K562 (cell line): ENCODE data around the gene RGS14. TPM values are rescaled to one million over a fixed set of nuclear protein-coding genes. Genes with fewer than 3 reads are reported as not detected.

Source experiments
- ASH1L ChIP-seq: fragments of 450-650 bp; IDR thresholded peaks from 2 replicates; pipeline ENCODE4 v1.6.1; 2018; ENCODE audit warnings: borderline replicate concordance, mild to moderate bottlenecking, low read depth; ENCODE audit not compliant: partially characterized antibody
- CCNT2 ChIP-seq: IDR thresholded peaks from 2 replicates; pipeline ENCODE4 v1.6.1; 2011; ENCODE audit warnings: borderline replicate concordance, low read depth, mild to moderate bottlenecking, moderate library complexity, mixed read lengths, low read length; ENCODE audit not compliant: insufficient read length; ENCODE audit errors: extremely low read depth
- HMGN3 ChIP-seq: IDR thresholded peaks from 2 replicates; pipeline ENCODE4 v1.6.1; 2011; ENCODE audit warnings: borderline replicate concordance, low read depth, mild to moderate bottlenecking, mixed read lengths, low read length; ENCODE audit not compliant: insufficient read length; ENCODE audit errors: extremely low read depth
- IRF2 ChIP-seq: sonication (generic); formaldehyde crosslinking; IDR thresholded peaks from 2 replicates; pipeline ENCODE4 v1.8.1; 2022; ENCODE audit warnings: mild to moderate bottlenecking, missing genetic modification reagents
- JUND ChIP-seq, 2 experiments: IDR thresholded peaks; 2 replicates in 1 of 2; 3 replicates in 1 of 2; pipeline ENCODE4 v1.6.1; 2011; ENCODE audit warnings: borderline replicate concordance in 2 of 2, low read depth in 2 of 2, low read length in 2 of 2, improper control_type of control experiment in 1 of 2, missing biosample characterization in 1 of 2, missing genetic modification characterization in 1 of 2, missing genetic modification reagents in 1 of 2
- MXI1 ChIP-seq: IDR thresholded peaks from 2 replicates; pipeline ENCODE4 v1.6.1; 2011; ENCODE audit warnings: low read depth, mild to moderate bottlenecking, improper control_type of control experiment, low read length
- NBN ChIP-seq: fragments of 450-650 bp; IDR thresholded peaks from 2 replicates; pipeline ENCODE4 v1.6.1; 2016; ENCODE audit warnings: low read depth, mild to moderate bottlenecking
- NFIC ChIP-seq: fragments of 450-650 bp; IDR thresholded peaks from 2 replicates; pipeline ENCODE4 v1.6.1; 2017; ENCODE audit warnings: mild to moderate bottlenecking, inconsistent platforms
- POLR2AphosphoS2 ChIP-seq: IDR thresholded peaks from 2 replicates; pipeline ENCODE4 v1.6.1; 2012; ENCODE audit warnings: low read length, improper control_type of control experiment
- RB1 ChIP-seq: fragments of 450-650 bp; IDR thresholded peaks from 2 replicates; pipeline ENCODE4 v1.6.1; 2017; ENCODE audit warnings: low read depth, mild to moderate bottlenecking
- SIN3A ChIP-seq, 2 experiments: fragments of 150-350 bp in 1 of 2; IDR thresholded peaks; 2 replicates each; pipeline ENCODE4 v1.6.1; 2011 to 2016; ENCODE audit warnings: borderline replicate concordance in 2 of 2, low read depth in 2 of 2, low read length in 2 of 2, mild to moderate bottlenecking in 2 of 2, moderate library complexity in 2 of 2; ENCODE audit not compliant: control insufficient read depth in 1 of 2
- SMAD4 ChIP-seq: fragments of 250-450 bp; sonication (Bioruptor Pico); conservative IDR thresholded peaks from 2 replicates; pipeline ENCODE4 v1.8.0; 2021; ENCODE audit warnings: inconsistent platforms, mild to moderate bottlenecking, moderate library complexity
- SP1 ChIP-seq: sonication (generic); formaldehyde crosslinking; IDR thresholded peaks from 2 replicates; pipeline ENCODE4 v1.8.1; 2022; ENCODE audit warnings: mild to moderate bottlenecking, missing genetic modification reagents
- SREBF2 ChIP-seq: sonication (generic); formaldehyde crosslinking; IDR thresholded peaks from 2 replicates; pipeline ENCODE4 v1.4.0; 2020; ENCODE audit warnings: mild to moderate bottlenecking, missing genetic modification reagents
- XRCC5 ChIP-seq: fragments of 200-400 bp; formaldehyde crosslinking; IDR thresholded peaks from 2 replicates; pipeline ENCODE4 v1.6.1; 2017; ENCODE audit warnings: low read depth, mild to moderate bottlenecking, low read length
- YY1 ChIP-seq, 3 experiments: IDR thresholded peaks; 2 replicates each; pipeline ENCODE4 v1.6.1; 2011; ENCODE audit warnings: low read length in 2 of 3, mild to moderate bottlenecking in 2 of 3, moderate library complexity in 2 of 3, borderline replicate concordance in 1 of 3, control low read depth in 1 of 3, low read depth in 1 of 3; ENCODE audit not compliant: insufficient read depth in 3 of 3, insufficient replicate concordance in 2 of 3, control insufficient read depth in 1 of 3, insufficient read length in 1 of 3; ENCODE audit errors: extremely low read depth in 1 of 3
- ZNF175 ChIP-seq: fragments of 200-800 bp; sonication (Bioruptor generic); IDR thresholded peaks from 2 replicates; pipeline ENCODE4 v1.6.1; 2016; ENCODE audit warnings: low read depth, mild to moderate bottlenecking, missing genetic modification characterization, missing compliant biosample characterization
- ZNF212 ChIP-seq: fragments of 450-650 bp; formaldehyde crosslinking; IDR thresholded peaks from 2 replicates; pipeline ENCODE4 v1.4.0; 2020; ENCODE audit warnings: mild to moderate bottlenecking
- polyA plus RNA-seq, 8 experiments: library from polyadenylated mRNA; depleted of rRNA in 4 of 8; stranded (reverse) in 5 of 8; unstranded in 3 of 8; fragments of >200 nt; fragmentation: Nextera tagmentation in 2 of 8; fragmentation: Illumina TruSeq in 1 of 8; extraction: Ambion mirVana in 2 of 8; extraction: Trizol in 1 of 8; gene quantifications; 2 replicates each; pipeline versions ENCODE4 v1.2.1 to v1.2.3, GENCODE V29; 2011 to 2014; ENCODE audit warnings: inconsistent platforms in 1 of 8, missing spikeins in 1 of 8
- total RNA-seq, 7 experiments: library from RNA; depleted of rRNA in 6 of 7; stranded (reverse); fragments of >200 nt in 6 of 7; fragmentation: Illumina TruSeq in 2 of 7; extraction: Trizol in 2 of 7; gene quantifications; 2 replicates each; pipeline versions ENCODE4 v1.2.1 to v1.2.3, GENCODE V29; 2011 to 2021; ENCODE audit warnings: low replicate concordance in 1 of 7
- TF ChIP-seq, protein P1 (sequence below): fragments of 450-650 bp; IDR thresholded peaks from 2 replicates; pipeline ENCODE4 v1.7.0; 2016; ENCODE audit warnings: borderline replicate concordance
- TF ChIP-seq, protein P2 (sequence below): fragments of 450-650 bp; IDR thresholded peaks from 2 replicates; pipeline ENCODE4 v1.6.1; 2017; ENCODE audit warnings: mild to moderate bottlenecking, moderate library complexity
- TF ChIP-seq, protein P3 (sequence below): sonication (generic); formaldehyde crosslinking; IDR thresholded peaks from 2 replicates; pipeline ENCODE4 v1.4.0; 2020; ENCODE audit warnings: mild to moderate bottlenecking, missing genetic modification reagents

The RGS14 gene
- total and polyA plus RNA-seq, 9 of the 15 experiments (the other 6 are each of a cell fraction or from before 2014, with no cell fraction given): 0.28 to 75.9 (median 34.5) TPM

DNA sequence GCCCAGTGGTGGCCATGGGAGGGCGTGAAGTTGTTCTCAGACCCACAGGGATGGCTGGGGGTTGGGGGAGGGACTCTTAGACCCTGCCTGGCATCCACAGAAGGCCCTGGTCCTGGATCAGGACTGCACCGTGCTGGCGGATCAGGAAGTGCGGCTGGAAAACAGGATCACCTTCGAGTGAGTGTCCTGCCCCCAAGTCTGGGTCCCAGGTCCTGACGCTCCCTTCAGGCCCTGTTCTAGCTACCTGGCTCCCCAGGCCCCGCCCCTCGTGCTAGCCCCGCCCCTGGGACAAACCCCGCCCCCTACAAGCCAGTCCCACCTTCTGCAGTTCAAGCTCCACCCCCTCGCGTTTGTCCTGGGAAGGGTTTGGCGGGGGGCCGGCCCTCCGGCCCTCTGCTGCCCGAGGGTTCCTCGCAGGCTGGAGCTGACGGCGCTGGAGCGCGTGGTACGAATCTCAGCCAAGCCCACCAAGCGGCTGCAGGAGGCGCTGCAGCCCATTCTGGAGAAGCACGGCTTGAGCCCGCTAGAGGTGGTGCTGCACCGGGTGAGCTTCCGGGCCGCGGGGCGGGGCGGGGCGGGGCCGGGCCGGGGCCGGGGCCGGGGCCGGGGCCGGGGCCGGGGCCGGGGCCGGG is 12.9 kb downstream of the RGS14 start (continued):
- TF ChIP-seq NBN (peak; percentile 28; the same call in 1 of the 2 replicates), ZNF175 (CRISPR knock-in tag) (0 out of 2 replicates have a peak, but pooled peaks have one; percentile 32), ASH1L (no peak), YY1 (IDR thresholded peaks at IDR 0.05; ENCODE audit: borderline replicate concordance in 1 of 3, control insufficient read depth in 1 of 3, extremely low read depth in 1 of 3, insufficient read depth in 3 of 3, insufficient read length in 1 of 3, insufficient replicate concordance in 2 of 3, low read depth in 1 of 3, low read length in 2 of 3) (peak in 2 of 3 experiments; percentile 28 to 48), SMAD4 (CRISPR knock-in tag) (peak; percentile 45; the same call in 1 of the 2 replicates), MXI1 (peak; percentile 57; the same call in 1 of the 2 replicates), XRCC5 (0 out of 2 replicates have a peak, but pooled peaks have one; percentile 54), JUND (IDR thresholded peaks at IDR 0.05; ENCODE audit: borderline replicate concordance, low read depth, low read length) (peak; percentile 64; the same call in 1 of the 2 replicates), JUND (tag; IDR thresholded peaks at IDR 0.05; ENCODE audit: borderline replicate concordance, low read depth, low read length) (no peak; the same call in 2 of the 3 replicates), SIN3A (IDR thresholded peaks at IDR 0.05; ENCODE audit: borderline replicate concordance in 2 of 2, control insufficient read depth in 1 of 2, low read depth in 2 of 2, low read length in 2 of 2) (peak; percentile 62 to 71; a peak in 2 of 4 replicates), SREBF2 (CRISPR knock-in tag) (no peak), HMGN3 (peak; percentile 88), POLR2AphosphoS2 (peak; percentile 65; the same call in 1 of the 2 replicates), NFIC (peak; percentile 30; the same call in 1 of the 2 replicates), IRF2 (CRISPR knock-in tag) (no peak), CCNT2 (peak; percentile 81), RB1 (peak; percentile 93), SP1 (CRISPR knock-in tag) (peak; percentile 70), ZNF212 (CRISPR knock-in tag) (no peak)
- TF ChIP-seq, protein P1, sequence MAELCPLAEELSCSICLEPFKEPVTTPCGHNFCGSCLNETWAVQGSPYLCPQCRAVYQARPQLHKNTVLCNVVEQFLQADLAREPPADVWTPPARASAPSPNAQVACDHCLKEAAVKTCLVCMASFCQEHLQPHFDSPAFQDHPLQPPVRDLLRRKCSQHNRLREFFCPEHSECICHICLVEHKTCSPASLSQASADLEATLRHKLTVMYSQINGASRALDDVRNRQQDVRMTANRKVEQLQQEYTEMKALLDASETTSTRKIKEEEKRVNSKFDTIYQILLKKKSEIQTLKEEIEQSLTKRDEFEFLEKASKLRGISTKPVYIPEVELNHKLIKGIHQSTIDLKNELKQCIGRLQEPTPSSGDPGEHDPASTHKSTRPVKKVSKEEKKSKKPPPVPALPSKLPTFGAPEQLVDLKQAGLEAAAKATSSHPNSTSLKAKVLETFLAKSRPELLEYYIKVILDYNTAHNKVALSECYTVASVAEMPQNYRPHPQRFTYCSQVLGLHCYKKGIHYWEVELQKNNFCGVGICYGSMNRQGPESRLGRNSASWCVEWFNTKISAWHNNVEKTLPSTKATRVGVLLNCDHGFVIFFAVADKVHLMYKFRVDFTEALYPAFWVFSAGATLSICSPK: no peak
- TF ChIP-seq, protein P2, sequence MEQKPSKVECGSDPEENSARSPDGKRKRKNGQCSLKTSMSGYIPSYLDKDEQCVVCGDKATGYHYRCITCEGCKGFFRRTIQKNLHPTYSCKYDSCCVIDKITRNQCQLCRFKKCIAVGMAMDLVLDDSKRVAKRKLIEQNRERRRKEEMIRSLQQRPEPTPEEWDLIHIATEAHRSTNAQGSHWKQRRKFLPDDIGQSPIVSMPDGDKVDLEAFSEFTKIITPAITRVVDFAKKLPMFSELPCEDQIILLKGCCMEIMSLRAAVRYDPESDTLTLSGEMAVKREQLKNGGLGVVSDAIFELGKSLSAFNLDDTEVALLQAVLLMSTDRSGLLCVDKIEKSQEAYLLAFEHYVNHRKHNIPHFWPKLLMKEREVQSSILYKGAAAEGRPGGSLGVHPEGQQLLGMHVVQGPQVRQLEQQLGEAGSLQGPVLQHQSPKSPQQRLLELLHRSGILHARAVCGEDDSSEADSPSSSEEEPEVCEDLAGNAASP: no peak
- TF ChIP-seq, protein P3, sequence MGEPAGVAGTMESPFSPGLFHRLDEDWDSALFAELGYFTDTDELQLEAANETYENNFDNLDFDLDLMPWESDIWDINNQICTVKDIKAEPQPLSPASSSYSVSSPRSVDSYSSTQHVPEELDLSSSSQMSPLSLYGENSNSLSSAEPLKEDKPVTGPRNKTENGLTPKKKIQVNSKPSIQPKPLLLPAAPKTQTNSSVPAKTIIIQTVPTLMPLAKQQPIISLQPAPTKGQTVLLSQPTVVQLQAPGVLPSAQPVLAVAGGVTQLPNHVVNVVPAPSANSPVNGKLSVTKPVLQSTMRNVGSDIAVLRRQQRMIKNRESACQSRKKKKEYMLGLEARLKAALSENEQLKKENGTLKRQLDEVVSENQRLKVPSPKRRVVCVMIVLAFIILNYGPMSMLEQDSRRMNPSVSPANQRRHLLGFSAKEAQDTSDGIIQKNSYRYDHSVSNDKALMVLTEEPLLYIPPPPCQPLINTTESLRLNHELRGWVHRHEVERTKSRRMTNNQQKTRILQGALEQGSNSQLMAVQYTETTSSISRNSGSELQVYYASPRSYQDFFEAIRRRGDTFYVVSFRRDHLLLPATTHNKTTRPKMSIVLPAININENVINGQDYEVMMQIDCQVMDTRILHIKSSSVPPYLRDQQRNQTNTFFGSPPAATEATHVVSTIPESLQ (CRISPR knock-in tag): no peak
